ENCODE results near the gene AIMP1. TPM values are rescaled to one million over a fixed set of nuclear protein-coding genes. Genes with fewer than 3 reads are reported as not detected.

Gene AIMP1
- total RNA-seq, 1 donor from 2014 or later = 37.4 TPM

GRCh38 chr4:106312377-106312776 lies 4.0 kb upstream of the AIMP1 start:
- TF ChIP-seq CTCF (IDR thresholded peaks at IDR 0.05) = no peak
- Mint-ChIP-seq H3K27ac (ENCODE audit: unreplicated experiment) (peak overlapping the region; percentile 95), H3K9me3 (ENCODE audit: low read depth) (no peaks in the 10 kb centered on the region), H3K4me1 (ENCODE audit: low read depth) (peaks cover 47% of the 10 kb centered on the region), H3K36me3 (ENCODE audit: low read depth) (no peaks in the 10 kb centered on the region), H3K27me3 (ENCODE audit: low read depth) (no peaks in the 10 kb centered on the region), H3K4me3 (ENCODE audit: unreplicated experiment) (peak overlapping the region; percentile 13)
- no peak for DNase-seq (ENCODE audit: low spot score)

- H3K27ac Mint-ChIP-seq (ENCODE audit: unreplicated experiment) = peak overlapping the region; percentile 95
- H3K4me1 Mint-ChIP-seq (ENCODE audit: low read depth) = peaks cover 47% of the 10 kb centered on the region
- no peaks in the 10 kb centered on the region for H3K27me3 Mint-ChIP-seq (ENCODE audit: low read depth)
- H3K36me3 Mint-ChIP-seq (ENCODE audit: low read depth) = no peaks in the 10 kb centered on the region
- H3K9me3 Mint-ChIP-seq (ENCODE audit: low read depth) = no peaks in the 10 kb centered on the region
- DNase-seq (ENCODE audit: low spot score) = no peak
- peak overlapping the region; percentile 20 for H3K4me3 Mint-ChIP-seq (ENCODE audit: unreplicated experiment)
- TF ChIP-seq CTCF (IDR thresholded peaks at IDR 0.05) = no peak
These were observed 3.3 kb upstream of the AIMP1 start for GRCh38 chr4:106312997-106313522.

GRCh38 chr4:106314960-106315359 lies 1.4 kb upstream of the AIMP1 start:
- TF ChIP-seq CTCF (IDR thresholded peaks at IDR 0.05) = no peak
- H3K4me1 Mint-ChIP-seq (ENCODE audit: low read depth) = peaks cover 47% of the 10 kb centered on the region

GRCh38 chr4:106315476-106315967 lies 828 bp upstream of the AIMP1 start:
- Mint-ChIP-seq H3K4me3 (ENCODE audit: unreplicated experiment) (no peak overlapping the region), H3K27ac (ENCODE audit: unreplicated experiment) (no peak overlapping the region), H3K36me3 (ENCODE audit: low read depth) (no peaks in the 10 kb centered on the region), H3K4me1 (ENCODE audit: low read depth) (peaks cover 42% of the 10 kb centered on the region), H3K27me3 (ENCODE audit: low read depth) (no peaks in the 10 kb centered on the region), H3K9me3 (ENCODE audit: low read depth) (no peaks in the 10 kb centered on the region)
- DNase-seq (ENCODE audit: low spot score) = no peak
- TF ChIP-seq CTCF (IDR thresholded peaks at IDR 0.05) = no peak

More at GRCh38 chr4:106314960-106315359, 1.4 kb upstream of the AIMP1 start:
- DNase-seq (ENCODE audit: low spot score) = no peak
- Mint-ChIP-seq H3K27ac (ENCODE audit: unreplicated experiment) (no peak overlapping the region), H3K9me3 (ENCODE audit: low read depth) (no peaks in the 10 kb centered on the region), H3K27me3 (ENCODE audit: low read depth) (no peaks in the 10 kb centered on the region), H3K36me3 (ENCODE audit: low read depth) (no peaks in the 10 kb centered on the region), H3K4me3 (ENCODE audit: unreplicated experiment) (no peak overlapping the region)

GRCh38 chr4:106316773-106317409 lies 541 bp downstream of the AIMP1 start:
- no peaks in the 10 kb centered on the region for H3K9me3 Mint-ChIP-seq (ENCODE audit: low read depth)

More at GRCh38 chr4:106316773-106317409, 541 bp downstream of the AIMP1 start:
- no peak for TF ChIP-seq CTCF (IDR thresholded peaks at IDR 0.05)
- Mint-ChIP-seq H3K27ac (ENCODE audit: unreplicated experiment) (no peak overlapping the region), H3K4me3 (ENCODE audit: unreplicated experiment) (no peak overlapping the region), H3K27me3 (ENCODE audit: low read depth) (no peaks in the 10 kb centered on the region), H3K4me1 (ENCODE audit: low read depth) (peaks cover 36% of the 10 kb centered on the region), H3K36me3 (ENCODE audit: low read depth) (peaks cover 4% of the 10 kb centered on the region)
- no peak for DNase-seq (ENCODE audit: low spot score)

Measured in chondrocyte (in vitro differentiated cells).